ENCODE measurements around the gene CFLAR.

- TF ChIP-seq CTCF (IDR thresholded peaks at IDR 0.05) (no peak), POLR2AphosphoS5 (IDR thresholded peaks at IDR 0.05) (no peak), POLR2A (IDR thresholded peaks at IDR 0.05) (no peak)
These were observed 103.5 kb downstream of the CFLAR start for GRCh38 chr2:201219328-201220096.

Data from prostate gland (tissue), 2 donors.